Mammary epithelial cell (primary cell): Measurements from ENCODE around the gene TRIM29.

Experiments used
- EZH2 ChIP-seq: IDR thresholded peaks from 2 replicates; pipeline ENCODE4 v1.6.1; 2012; ENCODE audit warnings: low read length, inconsistent platforms, borderline replicate concordance
- TF ChIP-seq, protein P1 (sequence below), 2 donors: IDR thresholded peaks in 1 of 2; conservative IDR thresholded peaks in 1 of 2; 2 replicates each; pipeline ENCODE4 v1.5.1; 2011 to 2012; ENCODE audit warnings: inconsistent platforms in 2 of 2, low read length in 2 of 2, mild to moderate bottlenecking in 2 of 2, control low read depth in 1 of 2, low read depth in 1 of 2; ENCODE audit not compliant: insufficient read depth in 1 of 2; ENCODE audit errors: extremely low read depth in 1 of 2

DNA sequence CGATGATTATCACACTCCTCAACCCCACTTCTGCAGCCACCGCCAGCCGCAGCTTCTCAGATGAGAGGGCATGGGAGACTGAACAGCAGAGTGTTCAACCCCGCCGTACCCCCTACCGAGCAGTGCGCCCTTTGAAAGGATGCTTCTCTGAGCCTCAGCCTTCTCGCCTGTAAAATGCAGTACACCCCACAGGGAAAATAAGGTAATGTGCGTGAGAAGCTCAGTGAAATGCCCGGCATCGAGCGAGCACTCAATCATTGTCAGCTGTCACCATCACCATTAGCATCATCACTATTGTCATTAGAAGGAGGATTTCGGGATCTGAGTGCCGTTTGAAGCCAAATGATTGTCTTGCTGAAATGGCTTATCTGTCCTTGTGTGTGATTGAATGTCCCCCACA is 13.6 kb downstream of the TRIM29 start:
- no peak for TF ChIP-seq EZH2
- TF ChIP-seq, protein P1, sequence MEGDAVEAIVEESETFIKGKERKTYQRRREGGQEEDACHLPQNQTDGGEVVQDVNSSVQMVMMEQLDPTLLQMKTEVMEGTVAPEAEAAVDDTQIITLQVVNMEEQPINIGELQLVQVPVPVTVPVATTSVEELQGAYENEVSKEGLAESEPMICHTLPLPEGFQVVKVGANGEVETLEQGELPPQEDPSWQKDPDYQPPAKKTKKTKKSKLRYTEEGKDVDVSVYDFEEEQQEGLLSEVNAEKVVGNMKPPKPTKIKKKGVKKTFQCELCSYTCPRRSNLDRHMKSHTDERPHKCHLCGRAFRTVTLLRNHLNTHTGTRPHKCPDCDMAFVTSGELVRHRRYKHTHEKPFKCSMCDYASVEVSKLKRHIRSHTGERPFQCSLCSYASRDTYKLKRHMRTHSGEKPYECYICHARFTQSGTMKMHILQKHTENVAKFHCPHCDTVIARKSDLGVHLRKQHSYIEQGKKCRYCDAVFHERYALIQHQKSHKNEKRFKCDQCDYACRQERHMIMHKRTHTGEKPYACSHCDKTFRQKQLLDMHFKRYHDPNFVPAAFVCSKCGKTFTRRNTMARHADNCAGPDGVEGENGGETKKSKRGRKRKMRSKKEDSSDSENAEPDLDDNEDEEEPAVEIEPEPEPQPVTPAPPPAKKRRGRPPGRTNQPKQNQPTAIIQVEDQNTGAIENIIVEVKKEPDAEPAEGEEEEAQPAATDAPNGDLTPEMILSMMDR (conservative IDR thresholded peaks at IDR 0.05 in 1 of 2, IDR thresholded peaks at IDR 0.05 in 1 of 2; ENCODE audit: extremely low read depth in 1 of 2, insufficient read depth in 1 of 2, low read depth in 1 of 2, low read length in 2 of 2), result no peak
